Measurements from ENCODE around the gene FAM200C. TPM values are rescaled to one million over a fixed set of nuclear protein-coding genes. Genes with fewer than 3 reads are reported as not detected.

The FAM200C gene
- total RNA-seq, 1 donor from 2014 or later: 2.5 TPM

DNA sequence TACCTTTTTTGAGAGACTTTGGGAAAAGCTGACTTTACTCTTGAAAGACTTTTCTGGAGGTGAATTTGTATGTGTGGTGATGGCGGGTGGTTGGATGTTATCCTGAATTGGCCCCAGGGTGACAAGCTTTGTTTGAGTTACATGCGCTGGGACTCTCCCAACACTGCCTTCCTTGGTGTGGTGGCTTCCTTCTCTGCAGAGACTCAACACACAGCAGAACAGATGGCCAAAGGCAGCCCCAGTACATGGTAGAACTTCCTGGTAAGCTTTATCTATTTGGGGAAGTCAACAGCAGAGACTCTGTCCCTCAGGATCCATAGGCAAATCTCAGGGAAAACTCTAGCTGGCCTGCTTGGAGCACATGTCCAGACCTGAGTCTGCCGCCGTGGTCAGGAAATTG, 47.5 kb downstream of the FAM200C start:
- TF ChIP-seq POLR2AphosphoS5 (IDR thresholded peaks at IDR 0.05; ENCODE audit: insufficient read depth in 1 of 2, low read depth in 1 of 2) (no peak), CTCF (IDR thresholded peaks at IDR 0.05) (no peak), POLR2A (IDR thresholded peaks at IDR 0.05) (no peak)
- intact Hi-C loops (cut with DNase I): no loop called here
- no peak for DNase-seq (ENCODE audit: extremely low spot score in 2 of 2)
- Histone ChIP-seq H3K27me3 (no peaks in the 10 kb centered on the region), H3K4me3 (no peak overlapping the region), H3K4me1 (peaks cover 12% of the 10 kb centered on the region), H3K27ac (no peak overlapping the region), H3K36me3 (no peaks in the 10 kb centered on the region), H3K9me3 (no peaks in the 10 kb centered on the region)

- Histone ChIP-seq H3K36me3 (no peaks in the 10 kb centered on the region), H3K9me3 (no peaks in the 10 kb centered on the region), H3K4me1 (no peaks in the 10 kb centered on the region), H3K4me3 (no peak overlapping the region), H3K27me3 (no peaks in the 10 kb centered on the region), H3K27ac (no peak overlapping the region)
- TF ChIP-seq POLR2AphosphoS5 (IDR thresholded peaks at IDR 0.05; ENCODE audit: insufficient read depth in 1 of 2, low read depth in 1 of 2) (no peak), CTCF (IDR thresholded peaks at IDR 0.05) (no peak), POLR2A (IDR thresholded peaks at IDR 0.05) (no peak)
- intact Hi-C loops (cut with DNase I): loop anchor here (5.0 kb wide), 1 partner anchor 328 kb away; no protein-coding TSS in a partner anchor
- DNase-seq (ENCODE audit: extremely low spot score in 2 of 2): no peak
Observed at GRCh38 chr5:160349935-160350303, 49.9 kb downstream of the FAM200C start.

DNA sequence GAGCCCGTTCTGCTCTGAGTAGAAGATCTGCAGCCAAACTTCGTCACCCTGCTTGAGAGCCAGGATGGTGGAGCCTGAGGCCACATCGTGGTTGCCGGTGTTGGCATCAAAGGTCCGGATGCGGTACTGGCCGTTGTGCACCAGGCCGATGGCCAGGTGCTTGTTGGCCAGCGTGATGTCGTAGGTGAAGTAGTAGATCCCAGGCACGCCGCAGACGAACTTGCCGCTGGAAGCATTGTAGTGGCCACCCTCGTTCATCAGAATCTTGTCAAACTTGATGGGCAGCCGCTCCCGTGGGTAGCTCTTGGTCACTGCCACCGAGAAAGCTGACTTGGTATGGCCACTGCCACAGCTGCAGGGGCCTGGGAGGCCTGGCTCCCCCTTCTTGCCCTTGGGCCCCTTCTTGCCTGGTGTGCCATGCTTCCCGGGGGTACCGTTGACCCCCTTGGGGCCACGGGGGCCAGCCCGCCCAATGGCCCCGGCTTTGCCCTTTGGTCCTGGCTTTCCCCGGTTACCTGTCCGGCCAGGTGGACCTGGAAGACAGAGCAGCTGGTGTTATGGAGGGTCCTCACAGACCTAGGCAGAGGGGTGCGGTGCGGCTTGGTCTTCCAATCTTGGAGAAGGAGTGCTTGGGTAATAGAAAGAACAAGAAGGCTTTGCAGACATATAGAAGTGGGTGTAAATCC, 50.5 kb downstream of the FAM200C start:
- Histone ChIP-seq H3K9me3 (no peaks in the 10 kb centered on the region), H3K27me3 (no peaks in the 10 kb centered on the region), H3K27ac (no peak overlapping the region), H3K4me1 (no peaks in the 10 kb centered on the region), H3K36me3 (no peaks in the 10 kb centered on the region), H3K4me3 (no peak overlapping the region)
- TF ChIP-seq POLR2A (IDR thresholded peaks at IDR 0.05) (no peak), CTCF (IDR thresholded peaks at IDR 0.05) (no peak), POLR2AphosphoS5 (IDR thresholded peaks at IDR 0.05; ENCODE audit: insufficient read depth in 1 of 2, low read depth in 1 of 2) (no peak)
- intact Hi-C loops (cut with DNase I): loop anchor here (5.0 kb wide), 1 partner anchor 327 kb away; no protein-coding TSS in a partner anchor
- DNase-seq (ENCODE audit: extremely low spot score in 2 of 2): no peak

- no peaks in the 10 kb centered on the region for H3K4me1 ChIP-seq
- no peak overlapping the region for H3K27ac ChIP-seq
- no peaks in the 10 kb centered on the region for H3K36me3 ChIP-seq
- DNase-seq (ENCODE audit: extremely low spot score in 2 of 2): no peak
- no peaks in the 10 kb centered on the region for H3K27me3 ChIP-seq
- H3K4me3 ChIP-seq: no peak overlapping the region
- TF ChIP-seq CTCF (IDR thresholded peaks at IDR 0.05): no peak
- TF ChIP-seq POLR2A (IDR thresholded peaks at IDR 0.05): no peak
- no peak for TF ChIP-seq POLR2AphosphoS5 (IDR thresholded peaks at IDR 0.05; ENCODE audit: insufficient read depth in 1 of 2, low read depth in 1 of 2)
- no peaks in the 10 kb centered on the region for H3K9me3 ChIP-seq
- intact Hi-C loops (cut with DNase I): loop anchor here (5.0 kb wide), 1 partner anchor 326 kb away; no protein-coding TSS in a partner anchor
Observed at GRCh38 chr5:160348080-160348479, 51.8 kb downstream of the FAM200C start.

DNA sequence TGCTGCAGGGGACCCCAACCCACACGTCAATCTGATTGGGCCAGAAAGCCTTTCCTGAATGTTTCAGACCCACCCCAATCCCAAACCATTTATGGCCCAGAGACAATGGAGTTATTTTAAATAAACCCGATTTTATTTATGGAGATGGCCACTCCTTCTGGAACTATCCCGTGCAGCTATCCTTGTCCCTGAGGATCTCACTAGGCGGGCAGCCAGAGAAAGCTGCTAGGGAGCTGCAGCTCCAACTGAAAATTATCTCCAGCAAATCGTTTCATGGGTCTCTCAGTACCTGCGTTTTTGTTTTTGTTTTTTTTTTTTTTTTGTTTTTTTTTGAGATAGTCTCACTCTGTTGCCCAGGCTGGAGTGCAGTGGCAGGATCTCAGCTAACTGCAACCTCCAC, 52.4 kb downstream of the FAM200C start:
- H3K4me3 ChIP-seq: no peak overlapping the region
- intact Hi-C loops (cut with DNase I): loop anchor here (5.0 kb wide), 1 partner anchor 325 kb away; no protein-coding TSS in a partner anchor
- no peak overlapping the region for H3K27ac ChIP-seq
- no peaks in the 10 kb centered on the region for H3K9me3 ChIP-seq
- H3K4me1 ChIP-seq: no peaks in the 10 kb centered on the region
- H3K27me3 ChIP-seq: no peaks in the 10 kb centered on the region
- H3K36me3 ChIP-seq: no peaks in the 10 kb centered on the region
- no peak for DNase-seq (ENCODE audit: extremely low spot score in 2 of 2)
- no peak for TF ChIP-seq CTCF (IDR thresholded peaks at IDR 0.05)
- TF ChIP-seq POLR2A (IDR thresholded peaks at IDR 0.05): no peak
- no peak for TF ChIP-seq POLR2AphosphoS5 (IDR thresholded peaks at IDR 0.05; ENCODE audit: insufficient read depth in 1 of 2, low read depth in 1 of 2)

Measured in vagina (tissue), 2 donors.